Neural cell (in vitro differentiated cells): Measurements from ENCODE around the gene KLF2.

Source experiments
- CTCF ChIP-seq: fragments of 450-650 bp; IDR thresholded peaks from 2 replicates; pipeline ENCODE4 v1.5.1; 2014; ENCODE audit warnings: antibody characterized with exemption, mild to moderate bottlenecking, moderate library complexity; ENCODE audit not compliant: poor library complexity, severe bottlenecking
- EP300 ChIP-seq: fragments of 450-650 bp; conservative IDR thresholded peaks from 2 replicates; pipeline ENCODE4 v1.6.1; 2014; ENCODE audit warnings: antibody characterized with exemption, mild to moderate bottlenecking, moderate library complexity; ENCODE audit not compliant: poor library complexity, severe bottlenecking
- EZH2 ChIP-seq: fragments of 200-600, 300-800 bp; shearing (Covaris generic), sonication (generic); IDR thresholded peaks from 2 replicates; pipeline ENCODE4 v1.6.1; 2014; ENCODE audit warnings: antibody characterized with exemption, low read length, borderline replicate concordance, mild to moderate bottlenecking; ENCODE audit not compliant: insufficient read depth, poor library complexity, severe bottlenecking
- REST ChIP-seq: IDR thresholded peaks from 2 replicates; pipeline ENCODE4 v1.6.1; 2012; ENCODE audit warnings: borderline replicate concordance

- TF ChIP-seq CTCF (no peak), REST (no peak), EZH2 (no peak), EP300 (no peak)
These were observed 20.9 kb upstream of the KLF2 start for GRCh38 chr19:16303755-16304154.
